LNCAP (cell line): ENCODE measurements around the gene FHIT.

Source experiments
- CTCF ChIP-seq: fragments of 450-650 bp; IDR thresholded peaks from 2 replicates; pipeline ENCODE4 v1.5.1; 2017; ENCODE audit warnings: mild to moderate bottlenecking

The FHIT gene

GRCh38 chr3:60386306-60386705, 864.9 kb downstream of the FHIT start:
- no peak for TF ChIP-seq CTCF

DNA sequence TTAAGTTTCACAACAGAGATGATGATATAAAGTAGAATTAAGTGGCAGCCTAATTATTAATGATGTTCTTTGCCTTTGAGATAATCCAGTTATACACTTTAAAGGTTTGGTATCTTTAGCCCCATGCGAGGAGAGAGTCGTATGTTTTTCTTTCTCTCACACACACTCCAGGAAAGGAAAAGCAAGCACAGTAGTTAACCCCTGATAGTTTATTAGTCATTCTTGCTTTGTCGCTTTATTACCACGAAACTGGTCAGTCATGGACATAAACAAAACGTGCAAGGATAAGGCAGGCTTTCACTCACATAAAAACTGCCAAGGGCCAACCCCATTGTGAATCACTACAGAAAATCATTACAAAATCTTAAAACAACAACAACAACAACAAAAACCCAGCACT, 866.9 kb downstream of the FHIT start:
- TF ChIP-seq CTCF, result no peak

GRCh38 chr3:60383345-60383744, 867.9 kb downstream of the FHIT start:
- TF ChIP-seq CTCF, result no peak

GRCh38 chr3:60366486-60366885, 884.8 kb downstream of the FHIT start:
- TF ChIP-seq CTCF, result no peak

GRCh38 chr3:60365360-60365759, 885.9 kb downstream of the FHIT start:
- TF ChIP-seq CTCF, result no peak

- TF ChIP-seq CTCF, result no peak
Observed at GRCh38 chr3:60364475-60364874, 886.8 kb downstream of the FHIT start.

GRCh38 chr3:60363817-60364216, 887.4 kb downstream of the FHIT start:
- TF ChIP-seq CTCF, result no peak

- TF ChIP-seq CTCF, result no peak
Observed at GRCh38 chr3:60355825-60356224, 895.4 kb downstream of the FHIT start.
